ENCODE measurements around the gene DAB2IP.

DAB2IP gene

GRCh38 chr9:121663591-121663990, 12.2 kb downstream of the DAB2IP start:
- no peak for DNase-seq (ENCODE audit: low read depth in 2 of 2)

- no peak for DNase-seq (ENCODE audit: low read depth in 2 of 2)
These were observed 14.9 kb downstream of the DAB2IP start for GRCh38 chr9:121666294-121666693.

- DNase-seq (ENCODE audit: low read depth in 2 of 2), result no peak
These were observed 15.8 kb downstream of the DAB2IP start for GRCh38 chr9:121667214-121667613.

- no peak for DNase-seq (ENCODE audit: low read depth in 2 of 2)
These were observed 16.5 kb downstream of the DAB2IP start for GRCh38 chr9:121667890-121668289.

GRCh38 chr9:121670431-121670830, 19.0 kb downstream of the DAB2IP start:
- DNase-seq (ENCODE audit: low read depth in 2 of 2), result no peak

- no peak for DNase-seq (ENCODE audit: low read depth in 2 of 2)
These were observed 20.2 kb downstream of the DAB2IP start for GRCh38 chr9:121671612-121672155.

GRCh38 chr9:121672213-121672612, 20.8 kb downstream of the DAB2IP start:
- DNase-seq (ENCODE audit: low read depth in 2 of 2), result no peak

GRCh38 chr9:121672986-121673385, 21.6 kb downstream of the DAB2IP start:
- DNase-seq (ENCODE audit: low read depth in 2 of 2), result no peak

- no peak for DNase-seq (ENCODE audit: low read depth in 2 of 2)
These were observed 22.1 kb downstream of the DAB2IP start for GRCh38 chr9:121673576-121673975.

GRCh38 chr9:121674017-121674416, 22.6 kb downstream of the DAB2IP start:
- DNase-seq (ENCODE audit: low read depth in 2 of 2), result no peak

- no peak for DNase-seq (ENCODE audit: low read depth in 2 of 2)
These were observed 23.5 kb downstream of the DAB2IP start for GRCh38 chr9:121674952-121675351.

GRCh38 chr9:121675381-121675780, 23.9 kb downstream of the DAB2IP start:
- DNase-seq (ENCODE audit: low read depth in 2 of 2), result no peak

- DNase-seq (ENCODE audit: low read depth in 2 of 2), result no peak
These were observed 24.8 kb downstream of the DAB2IP start for GRCh38 chr9:121675969-121676822.

GRCh38 chr9:121676926-121677325, 25.5 kb downstream of the DAB2IP start:
- DNase-seq (ENCODE audit: low read depth in 2 of 2), result no peak

GRCh38 chr9:121678501-121679022, 27.1 kb downstream of the DAB2IP start:
- DNase-seq (ENCODE audit: low read depth in 2 of 2), result no peak

- DNase-seq (ENCODE audit: low read depth in 2 of 2), result no peak
These were observed 28.6 kb downstream of the DAB2IP start for GRCh38 chr9:121679901-121680635.

GRCh38 chr9:121681404-121681803, 30.0 kb downstream of the DAB2IP start:
- no peak for DNase-seq (ENCODE audit: low read depth in 2 of 2)

GRCh38 chr9:121682201-121682600, 30.8 kb downstream of the DAB2IP start:
- no peak for DNase-seq (ENCODE audit: low read depth in 2 of 2)

GRCh38 chr9:121682926-121683515, 31.6 kb downstream of the DAB2IP start:
- no peak for DNase-seq (ENCODE audit: low read depth in 2 of 2)

GRCh38 chr9:121683652-121684051, 32.2 kb downstream of the DAB2IP start:
- DNase-seq (ENCODE audit: low read depth in 2 of 2), result no peak

- DNase-seq (ENCODE audit: low read depth in 2 of 2), result peak; percentile 11 to 25
These were observed 33.1 kb downstream of the DAB2IP start for GRCh38 chr9:121684381-121685145.

All from stimulated activated CD4-positive, alpha-beta T cell treated with anti-CD3 and anti-CD28 coated beads, Interleukin-4, amount 100 ng/mL, for 48 hours (primary cell).